Neural cell (in vitro differentiated cells): Measurements from ENCODE around the gene ELOA. TPM values are rescaled to one million over a fixed set of nuclear protein-coding genes. Genes with fewer than 3 reads are reported as not detected.

Source experiments
- H2AFZ ChIP-seq: fragments of 200-600, 300-800 bp; sonication (generic), shearing (Covaris generic); 2 replicates; pipeline ENCODE4 v1.6.0; 2014; ENCODE audit warnings: low read depth, mild to moderate bottlenecking, antibody characterized with exemption, low read length, moderate library complexity
- H3F3A ChIP-seq: fragments of 200-600 bp; shearing (Covaris generic); 2 replicates; pipeline ENCODE4 v1.6.1; 2016; ENCODE audit warnings: mild to moderate bottlenecking, moderate library complexity, mixed read lengths, antibody characterized with exemption, low read length; ENCODE audit not compliant: insufficient read depth, poor library complexity, severe bottlenecking
- H3K27ac ChIP-seq: fragments of 200-600, 300-800 bp; sonication (generic), shearing (Covaris generic); 2 replicates; pipeline ENCODE4 v1.5.1; 2014; ENCODE audit warnings: mild to moderate bottlenecking, low read length, moderate library complexity
- H3K27me3 ChIP-seq: fragments of 300-800, 200-600 bp; sonication (generic), shearing (Covaris generic); 2 replicates; pipeline ENCODE4 v1.6.0; 2014; ENCODE audit warnings: mild to moderate bottlenecking, low read depth, low read length, moderate library complexity; ENCODE audit not compliant: insufficient read depth
- H3K36me3 ChIP-seq: fragments of 300-800, 200-600 bp; sonication (generic), shearing (Covaris generic); 2 replicates; pipeline ENCODE4 v1.5.1; 2014; ENCODE audit warnings: mild to moderate bottlenecking, antibody characterized with exemption, low read length, moderate library complexity; ENCODE audit not compliant: insufficient read depth
- H3K4me2 ChIP-seq: fragments of 300-800, 200-600 bp; sonication (generic), shearing (Covaris generic); 2 replicates; pipeline ENCODE4 v1.6.0; 2014; ENCODE audit warnings: mild to moderate bottlenecking, low read length
- H3K4me3 ChIP-seq: fragments of 300-800, 200-600 bp; sonication (generic), shearing (Covaris generic); 2 replicates; pipeline ENCODE4 v1.5.1; 2014; ENCODE audit warnings: mild to moderate bottlenecking, low read length, moderate library complexity
- H3K79me2 ChIP-seq: fragments of 200-600 bp; shearing (Covaris generic); replicated peaks from 2 replicates; pipeline ENCODE4 v1.6.0; 2014; ENCODE audit warnings: mild to moderate bottlenecking, low read length, moderate library complexity; ENCODE audit not compliant: insufficient read depth
- H3K9ac ChIP-seq: fragments of 300-800, 200-600 bp; sonication (generic), shearing (Covaris generic); 2 replicates; pipeline ENCODE4 v1.6.1; 2016; ENCODE audit warnings: mild to moderate bottlenecking, low read length, mixed read lengths
- H3K9me2 ChIP-seq: fragments of 200-600 bp; shearing (Covaris generic); 2 replicates; pipeline ENCODE4 v1.6.1; 2016; ENCODE audit warnings: mild to moderate bottlenecking, low read length, mixed read lengths; ENCODE audit not compliant: insufficient read depth
- H3K9me3 ChIP-seq: fragments of 200-600, 300-800 bp; sonication (generic), shearing (Covaris generic); 2 replicates; pipeline ENCODE4 v1.6.1; 2016; ENCODE audit warnings: mild to moderate bottlenecking, mixed run types, low read length, moderate library complexity, mixed read lengths
- H4K20me1 ChIP-seq: fragments of 200-600 bp; shearing (Covaris generic); 2 replicates; pipeline ENCODE4 v1.6.1; 2016; ENCODE audit warnings: mild to moderate bottlenecking, mixed run types; ENCODE audit not compliant: insufficient read depth
- EP300 ChIP-seq: fragments of 450-650 bp; conservative IDR thresholded peaks from 2 replicates; pipeline ENCODE4 v1.6.1; 2014; ENCODE audit warnings: antibody characterized with exemption, mild to moderate bottlenecking, moderate library complexity; ENCODE audit not compliant: poor library complexity, severe bottlenecking
- EZH2 ChIP-seq: fragments of 200-600, 300-800 bp; shearing (Covaris generic), sonication (generic); IDR thresholded peaks from 2 replicates; pipeline ENCODE4 v1.6.1; 2014; ENCODE audit warnings: antibody characterized with exemption, low read length, borderline replicate concordance, mild to moderate bottlenecking; ENCODE audit not compliant: insufficient read depth, poor library complexity, severe bottlenecking
- MXI1 ChIP-seq: fragments of 450-650 bp; conservative IDR thresholded peaks from 2 replicates; pipeline ENCODE4 v1.6.1; 2014; ENCODE audit warnings: antibody characterized with exemption, mild to moderate bottlenecking; ENCODE audit not compliant: poor library complexity, severe bottlenecking
- POLR2AphosphoS5 ChIP-seq: IDR thresholded peaks from 2 replicates; pipeline ENCODE4 v1.6.1; 2012
- RAD21 ChIP-seq: fragments of 450-650 bp; conservative IDR thresholded peaks from 2 replicates; pipeline ENCODE4 v1.6.1; 2014; ENCODE audit warnings: antibody characterized with exemption, mild to moderate bottlenecking, moderate library complexity
- SMC3 ChIP-seq: fragments of 450-650 bp; conservative IDR thresholded peaks from 2 replicates; pipeline ENCODE4 v1.6.1; 2014; ENCODE audit warnings: antibody characterized with exemption, mild to moderate bottlenecking, moderate library complexity; ENCODE audit not compliant: poor library complexity
- TAF1 ChIP-seq: IDR thresholded peaks from 2 replicates; pipeline ENCODE4 v1.6.1; 2012; ENCODE audit warnings: low read depth
- polyA plus RNA-seq: library from polyadenylated mRNA; depleted of rRNA; stranded (reverse); fragments of >200 nt; gene quantifications from 2 replicates; pipeline ENCODE4 v1.2.3, GENCODE V29; 2014
- TF ChIP-seq, protein P1 (sequence below): fragments of 450-650 bp; IDR thresholded peaks from 2 replicates; pipeline ENCODE4 v1.5.1; 2014; ENCODE audit warnings: antibody characterized with exemption, mild to moderate bottlenecking, moderate library complexity; ENCODE audit not compliant: poor library complexity, severe bottlenecking
- TF ChIP-seq, protein P2 (sequence below): IDR thresholded peaks from 2 replicates; pipeline ENCODE4 v1.6.1; 2012; ENCODE audit warnings: borderline replicate concordance

The ELOA gene
- polyA plus RNA-seq, 1 donor from 2014 or later = 20.0 TPM

DNA sequence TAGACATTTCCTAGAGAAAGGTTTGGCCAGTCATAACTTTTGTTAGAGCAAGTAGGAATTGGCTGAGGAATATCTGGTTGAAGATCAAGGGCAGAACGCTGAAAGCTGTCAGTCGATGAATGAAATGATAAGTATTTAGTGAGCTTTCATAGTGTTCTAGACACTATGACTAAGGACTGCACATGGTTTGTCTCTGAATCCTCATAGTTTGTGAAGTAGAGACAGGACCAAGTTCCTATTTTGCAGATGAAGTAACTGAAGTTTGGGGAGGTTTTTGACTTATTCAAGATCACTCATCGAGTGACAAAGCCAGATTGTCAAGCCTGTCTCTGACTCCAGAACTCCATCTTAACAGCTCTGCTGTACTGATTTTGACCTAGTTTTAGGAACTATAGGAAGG is 4.7 kb downstream of the ELOA start:
- no peaks in the 10 kb centered on the region for H3F3A ChIP-seq
- H3K79me2 ChIP-seq = peaks cover 44% of the 10 kb centered on the region
- no peaks in the 10 kb centered on the region for H3K9me3 ChIP-seq
- H4K20me1 ChIP-seq = no peaks in the 10 kb centered on the region
- no peak overlapping the region for H3K4me3 ChIP-seq
- H3K9me2 ChIP-seq = no peaks in the 10 kb centered on the region
- no peak overlapping the region for H2AFZ ChIP-seq
- H3K36me3 ChIP-seq = no peaks in the 10 kb centered on the region
- H3K27me3 ChIP-seq = no peaks in the 10 kb centered on the region
- H3K9ac ChIP-seq = no peak overlapping the region
- no peak overlapping the region for H3K4me2 ChIP-seq
- no peak overlapping the region for H3K27ac ChIP-seq
- no peak for TF ChIP-seq SMC3
- no peak for TF ChIP-seq POLR2AphosphoS5
- no peak for TF ChIP-seq EZH2
- TF ChIP-seq TAF1 = no peak
- TF ChIP-seq MXI1 = no peak
- TF ChIP-seq, protein P1, sequence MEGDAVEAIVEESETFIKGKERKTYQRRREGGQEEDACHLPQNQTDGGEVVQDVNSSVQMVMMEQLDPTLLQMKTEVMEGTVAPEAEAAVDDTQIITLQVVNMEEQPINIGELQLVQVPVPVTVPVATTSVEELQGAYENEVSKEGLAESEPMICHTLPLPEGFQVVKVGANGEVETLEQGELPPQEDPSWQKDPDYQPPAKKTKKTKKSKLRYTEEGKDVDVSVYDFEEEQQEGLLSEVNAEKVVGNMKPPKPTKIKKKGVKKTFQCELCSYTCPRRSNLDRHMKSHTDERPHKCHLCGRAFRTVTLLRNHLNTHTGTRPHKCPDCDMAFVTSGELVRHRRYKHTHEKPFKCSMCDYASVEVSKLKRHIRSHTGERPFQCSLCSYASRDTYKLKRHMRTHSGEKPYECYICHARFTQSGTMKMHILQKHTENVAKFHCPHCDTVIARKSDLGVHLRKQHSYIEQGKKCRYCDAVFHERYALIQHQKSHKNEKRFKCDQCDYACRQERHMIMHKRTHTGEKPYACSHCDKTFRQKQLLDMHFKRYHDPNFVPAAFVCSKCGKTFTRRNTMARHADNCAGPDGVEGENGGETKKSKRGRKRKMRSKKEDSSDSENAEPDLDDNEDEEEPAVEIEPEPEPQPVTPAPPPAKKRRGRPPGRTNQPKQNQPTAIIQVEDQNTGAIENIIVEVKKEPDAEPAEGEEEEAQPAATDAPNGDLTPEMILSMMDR = no peak
- TF ChIP-seq, protein P2, sequence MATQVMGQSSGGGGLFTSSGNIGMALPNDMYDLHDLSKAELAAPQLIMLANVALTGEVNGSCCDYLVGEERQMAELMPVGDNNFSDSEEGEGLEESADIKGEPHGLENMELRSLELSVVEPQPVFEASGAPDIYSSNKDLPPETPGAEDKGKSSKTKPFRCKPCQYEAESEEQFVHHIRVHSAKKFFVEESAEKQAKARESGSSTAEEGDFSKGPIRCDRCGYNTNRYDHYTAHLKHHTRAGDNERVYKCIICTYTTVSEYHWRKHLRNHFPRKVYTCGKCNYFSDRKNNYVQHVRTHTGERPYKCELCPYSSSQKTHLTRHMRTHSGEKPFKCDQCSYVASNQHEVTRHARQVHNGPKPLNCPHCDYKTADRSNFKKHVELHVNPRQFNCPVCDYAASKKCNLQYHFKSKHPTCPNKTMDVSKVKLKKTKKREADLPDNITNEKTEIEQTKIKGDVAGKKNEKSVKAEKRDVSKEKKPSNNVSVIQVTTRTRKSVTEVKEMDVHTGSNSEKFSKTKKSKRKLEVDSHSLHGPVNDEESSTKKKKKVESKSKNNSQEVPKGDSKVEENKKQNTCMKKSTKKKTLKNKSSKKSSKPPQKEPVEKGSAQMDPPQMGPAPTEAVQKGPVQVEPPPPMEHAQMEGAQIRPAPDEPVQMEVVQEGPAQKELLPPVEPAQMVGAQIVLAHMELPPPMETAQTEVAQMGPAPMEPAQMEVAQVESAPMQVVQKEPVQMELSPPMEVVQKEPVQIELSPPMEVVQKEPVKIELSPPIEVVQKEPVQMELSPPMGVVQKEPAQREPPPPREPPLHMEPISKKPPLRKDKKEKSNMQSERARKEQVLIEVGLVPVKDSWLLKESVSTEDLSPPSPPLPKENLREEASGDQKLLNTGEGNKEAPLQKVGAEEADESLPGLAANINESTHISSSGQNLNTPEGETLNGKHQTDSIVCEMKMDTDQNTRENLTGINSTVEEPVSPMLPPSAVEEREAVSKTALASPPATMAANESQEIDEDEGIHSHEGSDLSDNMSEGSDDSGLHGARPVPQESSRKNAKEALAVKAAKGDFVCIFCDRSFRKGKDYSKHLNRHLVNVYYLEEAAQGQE = no peak
- no peak for TF ChIP-seq RAD21
- TF ChIP-seq EP300 = no peak

GRCh38 chr1:23751050-23751814 is 8.0 kb downstream of the ELOA start:
- peaks cover 11% of the 10 kb centered on the region for H3K36me3 ChIP-seq
- H3K27me3 ChIP-seq = no peaks in the 10 kb centered on the region
- H3F3A ChIP-seq = no peaks in the 10 kb centered on the region
- no peak overlapping the region for H3K27ac ChIP-seq
- TF ChIP-seq, protein P1 = peak; percentile 46
- TF ChIP-seq, protein P2 = no peak
- no peak for TF ChIP-seq EZH2
- no peak for TF ChIP-seq POLR2AphosphoS5
- TF ChIP-seq SMC3 = no peak
- TF ChIP-seq RAD21 = peak; percentile 12
- no peaks in the 10 kb centered on the region for H4K20me1 ChIP-seq
- no peak overlapping the region for H3K4me3 ChIP-seq
- H3K9me3 ChIP-seq = no peaks in the 10 kb centered on the region
- peaks cover 26% of the 10 kb centered on the region for H3K79me2 ChIP-seq
- no peak overlapping the region for H3K4me2 ChIP-seq
- no peak overlapping the region for H2AFZ ChIP-seq
- H3K9me2 ChIP-seq = no peaks in the 10 kb centered on the region
- no peak overlapping the region for H3K9ac ChIP-seq
